Left cardiac atrium (tissue), 4 donors: ENCODE measurements around the gene MYOM3. TPM values are rescaled to one million over a fixed set of nuclear protein-coding genes. Genes with fewer than 3 reads are reported as not detected.
"Not testable (repeated sequence)": the region's sequence is repeated elsewhere in the genome, so short reads cannot be mapped to it uniquely, and the experiment has no call there.

ENCODE experiments used
- ATAC-seq, 2 donors: fragments of 200-7000 bp; cut with Tn5 transposase; one replicate each; pipeline ENCODE4 v1.9.1; 2020; ENCODE audit warnings: mild to moderate bottlenecking in 2 of 2, moderate library complexity in 2 of 2
- DNase-seq: peaks from one replicate; pipeline ENCODE4 v3.0.0-alpha.2; 2020
- intact Hi-C, 2 donors: fragments of 100-400 bp; cut with DNase I; formaldehyde crosslinking; loops; one replicate each; pipeline versions ENCODE4 v1.14.1 to v1.15.1; 2022 to 2023
- total RNA-seq, 2 donors: library from RNA; stranded (reverse); fragmentation: NEBNext Ultra II Directional; extraction: Animal tissue kit (Norgen Biotek cat#: 25700); gene quantifications; one replicate each; pipeline ENCODE4 v1.2.1, GENCODE V29; 2021
- donor health status: DM: no; HTN: yes; CAD: no.
- donor health status: DM: no; HTN: yes; CAD: no; lungs with severe emphysema.
- donor health status: DM: yes; HTN: yes; CAD: no.
- donor health status: Dilated cardiomyopathy.

Gene MYOM3
- total RNA-seq, 2 donors from 2014 or later: 160 to 224 TPM

DNA sequence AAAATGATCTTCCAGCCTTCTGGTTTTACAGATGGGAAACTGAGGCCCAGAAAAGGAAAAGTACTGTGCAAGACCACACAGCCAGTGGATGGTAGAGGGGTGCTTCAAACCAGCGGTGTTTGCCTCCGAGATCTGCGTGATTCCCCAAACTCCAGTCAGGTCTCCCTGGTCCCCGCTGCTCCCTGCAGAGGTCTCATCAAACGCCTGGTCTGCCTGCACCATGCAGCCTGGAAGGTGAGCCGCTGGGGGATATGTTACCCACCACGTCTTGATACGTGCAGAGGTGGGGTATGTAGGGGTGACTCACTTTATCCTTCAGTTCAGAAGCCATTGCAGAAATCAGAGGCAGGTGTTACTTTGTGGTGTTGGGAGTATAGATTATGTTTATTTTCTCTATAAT lies 56.3 kb downstream of the MYOM3 start:
- DNase-seq: no peak
- ATAC-seq: no peak
- intact Hi-C loops: no loop called here

- DNase-seq (no peak), ATAC-seq (no peak)
- intact Hi-C loops: no loop called here
These were observed 59.7 kb downstream of the MYOM3 start for GRCh38 chr1:24052220-24052619.

DNA sequence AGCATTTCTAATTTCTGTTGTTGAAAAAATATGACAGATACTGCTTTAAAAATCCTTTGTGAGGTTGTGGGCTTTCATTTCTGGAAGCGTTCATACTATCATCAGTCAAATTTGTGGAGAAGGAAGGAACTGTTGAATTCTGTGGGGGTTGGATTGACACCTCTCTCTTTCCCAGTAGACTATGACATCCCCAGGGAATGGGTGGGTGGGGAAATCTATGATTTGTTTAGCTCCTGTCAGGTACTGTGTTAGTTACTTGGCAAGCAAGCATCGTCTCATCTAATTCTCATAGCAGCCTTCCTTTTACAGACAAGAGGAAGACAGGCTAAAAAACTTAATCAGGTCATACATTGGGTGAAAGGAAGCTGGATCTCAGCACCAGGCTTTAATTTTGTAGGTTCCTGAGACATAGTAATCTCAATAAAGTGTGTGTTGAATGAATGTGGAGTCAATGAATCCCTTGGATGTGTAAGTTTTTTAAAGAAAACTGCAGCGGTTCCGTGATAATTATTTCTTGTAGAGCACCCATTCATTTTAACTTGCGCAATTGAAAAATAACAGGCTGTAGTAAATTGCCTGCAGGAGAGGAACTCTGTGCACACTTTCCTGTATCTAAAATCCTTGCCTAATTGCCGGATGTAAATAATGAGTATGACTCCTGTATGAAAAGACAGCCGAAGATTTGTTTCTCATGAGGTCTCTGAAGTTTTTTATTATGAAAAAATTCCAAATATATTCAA lies 60.6 kb downstream of the MYOM3 start:
- intact Hi-C loops: no loop called here
- DNase-seq: no peak
- no peak for ATAC-seq

- intact Hi-C loops: no loop called here
- ATAC-seq (no peak), DNase-seq (no peak)
These were observed 62.2 kb downstream of the MYOM3 start for GRCh38 chr1:24049733-24050132.

DNA sequence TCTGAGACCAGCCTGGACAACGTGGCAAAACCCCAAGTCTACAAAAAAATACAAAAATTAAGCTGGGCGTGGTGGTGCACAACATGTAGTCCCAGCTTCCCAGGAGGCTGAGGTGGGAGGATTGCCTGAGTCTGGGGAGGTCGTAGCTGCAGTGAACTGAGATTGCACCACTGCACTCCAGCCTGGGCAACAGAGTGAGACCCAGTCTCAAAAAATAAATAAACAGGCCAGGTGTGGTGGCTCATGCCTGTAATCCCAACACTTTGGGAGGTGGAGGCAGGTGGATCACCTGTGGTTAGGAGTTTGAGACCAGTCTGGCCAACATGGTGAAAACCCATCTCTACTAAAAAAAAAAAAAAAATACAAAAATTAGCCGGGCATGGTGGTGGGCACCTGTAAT lies 63.0 kb downstream of the MYOM3 start:
- ATAC-seq, intact Hi-C loops, DNase-seq: not testable (repeated sequence)

- ATAC-seq (no peak), DNase-seq (no peak)
- intact Hi-C loops: no loop called here
These were observed 63.6 kb downstream of the MYOM3 start for GRCh38 chr1:24048205-24048869.

GRCh38 chr1:24047110-24047477 lies 64.8 kb downstream of the MYOM3 start:
- ATAC-seq (peak; percentile 76 to 81), DNase-seq (peak; percentile 44)
- intact Hi-C loops: no loop called here

GRCh38 chr1:24045771-24046170 lies 66.2 kb downstream of the MYOM3 start:
- DNase-seq (no peak), ATAC-seq (peak; percentile 20 to 40)
- intact Hi-C loops: no loop called here

- DNase-seq, intact Hi-C loops, ATAC-seq: not testable (repeated sequence)
These were observed 67.3 kb downstream of the MYOM3 start for GRCh38 chr1:24044672-24045071.

DNA sequence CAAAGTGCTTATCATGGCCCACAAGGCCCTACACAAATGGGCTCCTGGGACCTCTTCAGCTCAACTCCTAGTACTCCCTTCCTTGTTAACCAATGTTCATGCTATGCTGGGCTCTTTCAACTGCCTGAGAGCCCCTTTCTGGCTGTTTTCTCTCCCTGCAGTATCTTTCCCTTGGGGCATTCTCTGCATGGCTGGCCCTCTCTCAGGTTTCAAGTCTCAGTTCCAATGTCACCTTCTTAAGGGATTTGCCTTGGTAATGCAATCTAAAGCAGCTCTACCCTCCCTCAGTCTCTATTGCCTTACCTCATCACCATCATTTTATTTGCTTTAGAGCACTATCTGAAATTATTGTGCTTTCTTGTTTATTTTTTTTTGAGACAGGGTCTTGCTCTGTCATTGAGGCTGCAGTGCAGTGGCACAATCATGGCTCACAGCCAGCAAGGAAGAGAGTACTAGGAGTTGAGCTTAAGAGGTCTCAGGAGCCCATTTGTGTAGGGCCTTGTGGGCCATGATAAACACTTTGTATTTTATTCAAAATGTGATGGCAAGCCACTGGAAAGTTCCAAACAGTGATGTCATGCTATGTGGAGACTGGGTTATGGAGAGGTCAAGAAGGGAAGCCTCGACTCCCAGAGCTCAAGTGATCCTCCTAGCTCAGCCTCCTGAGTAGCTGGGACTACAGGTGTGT lies 68.4 kb downstream of the MYOM3 start:
- no peak for DNase-seq

DNA sequence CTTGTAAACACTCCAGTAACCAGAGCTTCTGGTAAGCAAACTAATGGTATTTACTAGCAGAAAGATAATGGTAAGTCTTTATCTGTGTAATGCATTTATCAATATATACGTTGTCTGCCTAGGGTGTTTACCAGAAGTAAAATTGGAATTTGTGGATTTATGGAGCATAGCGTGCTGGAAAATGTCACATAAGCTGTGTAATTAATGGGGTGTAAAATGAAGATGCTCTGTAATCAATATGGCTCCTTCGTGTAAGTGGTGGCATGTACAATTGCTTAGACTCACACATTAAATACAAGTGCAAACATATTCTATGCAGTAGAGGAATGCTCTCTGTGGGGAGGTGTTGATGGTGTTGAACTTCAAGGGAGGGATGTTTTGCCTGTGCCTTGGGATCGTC lies 69.6 kb downstream of the MYOM3 start:
- DNase-seq (no peak), ATAC-seq (no peak)
- intact Hi-C loops: no loop called here

More for the DNA sequence above, 68.4 kb downstream of the MYOM3 start:
- intact Hi-C loops: no loop called here
- ATAC-seq: no peak

DNA sequence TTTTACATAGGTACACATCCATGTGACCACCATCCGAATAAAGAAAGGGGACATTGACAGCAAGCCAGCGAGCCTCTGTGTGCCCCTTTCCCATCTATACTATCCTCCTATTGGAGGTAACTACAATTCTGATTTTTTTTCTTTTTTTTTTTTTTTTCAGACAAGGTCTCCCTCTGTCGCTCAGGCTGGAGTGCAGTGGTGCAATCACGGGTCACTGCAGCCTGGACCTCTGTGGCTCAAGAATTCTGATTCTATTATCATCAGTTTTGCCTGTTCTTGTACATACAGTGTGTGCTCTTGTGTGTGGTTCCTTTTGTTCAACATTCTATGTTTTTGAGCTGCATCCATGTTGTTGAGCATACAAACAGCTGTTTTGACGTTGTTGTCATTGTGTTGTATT lies 75.8 kb downstream of the MYOM3 start:
- intact Hi-C loops: no loop called here
- DNase-seq (no peak), ATAC-seq (no peak)

- intact Hi-C loops: no loop called here
- DNase-seq (no peak), ATAC-seq (no peak)
These were observed 79.0 kb downstream of the MYOM3 start for GRCh38 chr1:24032981-24033380.

DNA sequence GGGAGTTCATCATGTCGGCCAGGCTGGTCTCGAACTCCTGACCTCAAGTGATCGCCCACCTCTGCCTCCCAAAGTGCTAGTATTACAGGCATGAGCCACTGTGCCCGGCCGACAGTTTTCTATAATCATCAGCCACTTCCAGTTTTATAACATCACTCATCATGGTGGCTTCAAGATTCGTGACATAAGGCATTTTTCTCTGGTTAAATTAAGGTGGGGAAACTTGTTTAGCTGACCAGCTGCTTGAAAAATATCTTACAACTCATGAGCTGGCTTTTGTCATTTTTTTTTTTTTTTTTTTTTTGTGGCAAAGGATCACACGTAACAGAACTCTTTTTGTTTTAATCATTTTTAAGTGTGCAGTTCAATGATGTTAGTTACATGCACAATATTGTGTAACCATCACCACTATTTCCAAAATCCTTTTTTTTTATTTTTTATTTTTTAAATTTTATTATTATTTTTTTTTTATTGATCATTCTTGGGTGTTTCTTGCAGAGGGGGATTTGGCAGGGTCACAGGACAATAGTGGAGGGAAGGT lies 80.9 kb downstream of the MYOM3 start:
- DNase-seq, intact Hi-C loops, ATAC-seq: not testable (repeated sequence)

DNA sequence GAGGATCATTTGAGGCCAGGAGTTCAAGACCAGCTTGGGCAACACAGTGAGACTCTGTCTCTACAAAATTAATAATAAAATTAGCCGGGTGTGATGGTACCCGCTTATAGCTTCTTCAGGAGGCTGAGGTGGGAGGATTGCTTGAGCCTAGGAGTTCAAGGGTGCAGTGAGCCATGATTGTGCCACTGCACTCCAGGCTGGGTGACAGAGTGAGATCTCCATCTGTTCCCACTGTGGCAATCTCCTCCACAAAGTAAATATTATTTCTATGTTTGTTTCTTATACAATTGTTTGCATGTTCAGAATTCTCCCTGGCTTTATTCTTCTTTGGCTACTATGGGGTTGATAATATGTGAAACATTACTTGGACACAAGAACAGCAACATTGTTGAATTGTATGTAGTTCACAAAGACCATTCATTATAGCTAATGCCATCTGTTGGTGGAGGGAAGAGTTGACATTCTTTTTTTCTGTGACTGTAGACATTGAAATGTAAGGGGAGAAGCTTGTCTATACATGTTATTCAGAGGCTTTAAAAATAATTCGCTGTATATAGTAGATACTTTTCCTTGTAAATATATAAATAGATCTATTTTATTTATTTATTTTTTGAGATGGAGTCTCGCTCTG lies 84.0 kb downstream of the MYOM3 start:
- intact Hi-C loops: loop anchor here (5.0 to 10.0 kb wide), 2 partner anchors 71 to 73 kb away; partner anchors contain the start of gene PNRC2 (in 2 of the 2)
- DNase-seq: no peak
- peak; percentile 57 to 73 for ATAC-seq

GRCh38 chr1:24022581-24023361 lies 89.2 kb downstream of the MYOM3 start:
- ATAC-seq (peak in 1 of 2 donors; percentile 47), DNase-seq (no peak)
- intact Hi-C loops: loop anchor here in 1 of 2 donors (10.0 kb wide), 1 partner anchor 68 kb away; the partner anchor contains the start of gene PNRC2

- ATAC-seq (no peak), DNase-seq (no peak)
- intact Hi-C loops: loop anchor here (2.0 to 10.0 kb wide), 2 partner anchors 43 to 67 kb away; partner anchors contain the start of gene PNRC2 (in 1 of the 2)
These were observed 90.3 kb downstream of the MYOM3 start for GRCh38 chr1:24021403-24022266.
